IMR-90 (cell line): ENCODE measurements around the gene SCN4A. TPM values are rescaled to one million over a fixed set of nuclear protein-coding genes. Genes with fewer than 3 reads are reported as not detected.

ENCODE experiments used
- ATAC-seq: fragments of 200-7000 bp; cut with Tn5 transposase; 2 replicates; pipeline ENCODE4 v1.9.1; 2020; ENCODE audit warnings: low read depth, mild to moderate bottlenecking, moderate library complexity
- BruUV-seq: library from RNA; stranded (reverse); fragments of 400-500 nt; replicated peaks from 2 replicates; lab custom pipeline; 2021; lab: Mats Ljungman, UMichigan
- CTCF ChIA-PET: fragments of 300-600 bp; formaldehyde crosslinking; extraction: SDS; loops from one replicate; lab custom pipeline; 2021; ENCODE audit warnings: antibody characterized with exemption; lab: Yijun Ruan, JAX
- POLR2A ChIA-PET: fragments of 300-600 bp; sonication (Branson Sonifier 250); formaldehyde crosslinking; loops from one replicate; lab custom pipeline; 2022; ENCODE audit warnings: antibody characterized with exemption; ENCODE audit not compliant: unreplicated experiment; lab: Charles Lee
- DNase-seq: peaks from one replicate; pipeline ENCODE4 v3.0.0; 2013
- H2AFZ ChIP-seq: replicated peaks from 2 replicates; pipeline ENCODE3; 2013; ENCODE audit warnings: low read length, mild to moderate bottlenecking; ENCODE audit not compliant: poor library complexity
- H2AK5ac ChIP-seq: 2 replicates; pipeline ENCODE4 v1.6.1; 2013; ENCODE audit warnings: low read depth, low read length, inconsistent platforms
- H2AK9ac ChIP-seq: replicated peaks from 2 replicates; pipeline ENCODE3; 2013; ENCODE audit warnings: mild to moderate bottlenecking, low read depth, low read length, moderate library complexity; ENCODE audit not compliant: poor library complexity
- H2BK120ac ChIP-seq: 2 replicates; pipeline ENCODE4 v1.6.1; 2013; ENCODE audit warnings: low read depth, low read length, inconsistent platforms
- H2BK15ac ChIP-seq: 3 replicates; pipeline ENCODE4 v1.6.1; 2013; ENCODE audit warnings: low read depth, low read length, inconsistent platforms
- H2BK20ac ChIP-seq: 2 replicates; pipeline ENCODE4 v1.6.1; 2013; ENCODE audit warnings: low read depth, mild to moderate bottlenecking, inconsistent platforms, low read length, moderate library complexity
- H2BK5ac ChIP-seq: 2 replicates; pipeline ENCODE4 v1.6.1; 2013; ENCODE audit warnings: mild to moderate bottlenecking, low read depth, low read length, inconsistent platforms; ENCODE audit not compliant: poor library complexity, severe bottlenecking
- H3K14ac ChIP-seq: replicated peaks from 2 replicates; pipeline ENCODE4 v1.6.1; 2013; ENCODE audit warnings: low read depth, low read length, inconsistent platforms
- H3K18ac ChIP-seq: 2 replicates; pipeline ENCODE4 v1.6.1; 2013; ENCODE audit warnings: low read depth, low read length, control low read depth
- H3K23ac ChIP-seq: 2 replicates; pipeline ENCODE4 v1.6.1; 2013; ENCODE audit warnings: low read depth, low read length, inconsistent platforms
- H3K27ac ChIP-seq: 2 replicates; pipeline ENCODE4 v1.5.1; 2013; ENCODE audit warnings: mild to moderate bottlenecking, control low read depth, low read length; ENCODE audit not compliant: insufficient read depth
- H3K27me3 ChIP-seq: 2 replicates; pipeline ENCODE4 v1.6.1; 2013; ENCODE audit warnings: low read length; ENCODE audit not compliant: control insufficient read depth, insufficient read depth
- H3K36me3 ChIP-seq: 2 replicates; pipeline ENCODE4 v1.6.1; 2013; ENCODE audit warnings: low read length, mixed read lengths; ENCODE audit not compliant: control insufficient read depth, insufficient read depth
- H3K4ac ChIP-seq: 2 replicates; pipeline ENCODE4 v1.6.1; 2013; ENCODE audit warnings: low read depth, low read length, inconsistent platforms
- H3K4me1 ChIP-seq: 2 replicates; pipeline ENCODE4 v1.6.1; 2013; ENCODE audit warnings: low read length, mixed read lengths; ENCODE audit not compliant: control insufficient read depth, insufficient read depth
- H3K4me2 ChIP-seq: 2 replicates; pipeline ENCODE4 v1.6.1; 2013; ENCODE audit warnings: low read depth, mild to moderate bottlenecking, control low read depth, low read length, moderate library complexity
- H3K4me3 ChIP-seq: 2 replicates; pipeline ENCODE4 v1.5.1; 2013; ENCODE audit warnings: low read depth, mild to moderate bottlenecking, control low read depth, low read length, moderate library complexity; ENCODE audit not compliant: insufficient read depth
- H3K56ac ChIP-seq: 2 replicates; pipeline ENCODE4 v1.6.1; 2013; ENCODE audit warnings: low read length, inconsistent platforms; ENCODE audit not compliant: insufficient read depth; ENCODE audit errors: extremely low read depth
- H3K79me1 ChIP-seq, 2 experiments: 2 replicates each; pipeline ENCODE4 v1.6.1; 2013; ENCODE audit warnings: low read length in 2 of 2, inconsistent platforms in 1 of 2, low read depth in 1 of 2
- H3K9ac ChIP-seq: 2 replicates; pipeline ENCODE4 v1.6.1; 2013; ENCODE audit warnings: low read depth, low read length, control low read depth
- H3K9me1 ChIP-seq: 2 replicates; pipeline ENCODE4 v1.6.1; 2013; ENCODE audit warnings: low read length, inconsistent platforms; ENCODE audit not compliant: insufficient read depth
- H3K9me3 ChIP-seq: 2 replicates; pipeline ENCODE4 v1.6.1; 2013; ENCODE audit warnings: low read length; ENCODE audit not compliant: control insufficient read depth, insufficient read depth
- H4K20me1 ChIP-seq: 2 replicates; pipeline ENCODE4 v1.6.1; 2013; ENCODE audit warnings: low read length, inconsistent platforms; ENCODE audit not compliant: insufficient read depth
- H4K5ac ChIP-seq: 2 replicates; pipeline ENCODE4 v1.6.1; 2013; ENCODE audit warnings: mild to moderate bottlenecking, low read depth, low read length, control low read depth
- H4K8ac ChIP-seq, 2 experiments: 2 replicates each; pipeline ENCODE4 v1.6.1; 2013; ENCODE audit warnings: low read depth in 2 of 2, low read length in 2 of 2, control low read depth in 1 of 2, inconsistent platforms in 1 of 2
- H4K91ac ChIP-seq: 2 replicates; pipeline ENCODE4 v1.6.1; 2013; ENCODE audit warnings: low read depth, low read length, inconsistent platforms; ENCODE audit not compliant: insufficient read depth
- BHLHE40 ChIP-seq: fragments of 150-350 bp; IDR thresholded peaks from 2 replicates; pipeline ENCODE4 v1.6.1; 2016; ENCODE audit warnings: mild to moderate bottlenecking, low read depth, low read length
- CEBPB ChIP-seq: IDR thresholded peaks from 2 replicates; pipeline ENCODE4 v1.6.1; 2012; ENCODE audit warnings: low read depth, low read length, improper control_type of control experiment
- CHD1 ChIP-seq: IDR thresholded peaks from 2 replicates; pipeline ENCODE4 v1.6.1; 2012; ENCODE audit warnings: low read depth, low read length, improper control_type of control experiment
- FOS ChIP-seq: fragments of 150-350 bp; IDR thresholded peaks from 2 replicates; pipeline ENCODE4 v1.6.1; 2016; ENCODE audit warnings: low read depth, low read length
- MAFK ChIP-seq: IDR thresholded peaks from 2 replicates; pipeline ENCODE4 v1.6.1; 2012; ENCODE audit warnings: low read depth, low read length, improper control_type of control experiment
- MAZ ChIP-seq: IDR thresholded peaks from 2 replicates; pipeline ENCODE4 v1.6.1; 2012; ENCODE audit warnings: low read depth, mild to moderate bottlenecking, low read length, improper control_type of control experiment, moderate library complexity, borderline replicate concordance
- MXI1 ChIP-seq: IDR thresholded peaks from 2 replicates; pipeline ENCODE4 v1.6.1; 2012; ENCODE audit warnings: low read depth, mild to moderate bottlenecking, low read length, moderate library complexity, borderline replicate concordance
- NFE2L2 ChIP-seq: fragments of 150-350 bp; IDR thresholded peaks from 2 replicates; pipeline ENCODE4 v1.6.1; 2016; ENCODE audit warnings: low read depth, mild to moderate bottlenecking, low read length
- RAD21 ChIP-seq: IDR thresholded peaks from 2 replicates; pipeline ENCODE4 v1.6.1; 2012; ENCODE audit warnings: low read length, improper control_type of control experiment
- RCOR1 ChIP-seq: IDR thresholded peaks from 2 replicates; pipeline ENCODE4 v1.6.1; 2012; ENCODE audit warnings: mild to moderate bottlenecking, low read length, improper control_type of control experiment; ENCODE audit not compliant: insufficient replicate concordance
- RFX5 ChIP-seq: IDR thresholded peaks from 2 replicates; pipeline ENCODE4 v1.8.0; 2012; ENCODE audit warnings: low read depth, mild to moderate bottlenecking, low read length, moderate library complexity
- SMC3 ChIP-seq: fragments of 150-350 bp; IDR thresholded peaks from 2 replicates; pipeline ENCODE4 v1.6.1; 2016; ENCODE audit warnings: low read depth, mild to moderate bottlenecking, antibody characterized with exemption, low read length, moderate library complexity
- WGBS, 2 experiments: methylation state at CpG; one replicate each; pipeline versions ENCODE4 v1.1.5 to v1.1.7; 2013; ENCODE audit warnings: missing lambda C conversion rate in 2 of 2; ENCODE audit not compliant: insufficient read length in 1 of 2; ENCODE audit errors: extremely low coverage in 2 of 2; 5-methylcytosine and 5-hydroxymethylcytosine counted together
- dilution Hi-C: fragments of 300-500 bp; cut with HindIII; formaldehyde crosslinking; loops from one replicate; pipeline ENCODE4 v1.14.3; 2018; ENCODE audit warnings: low sequenced_read_pairs; ENCODE audit not compliant: unreplicated experiment
- in situ Hi-C: fragments of 300-500 bp; cut with MboI; formaldehyde crosslinking; loops from 3 replicates; pipeline ENCODE4 v1.14.3; 2019; ENCODE audit warnings: low sequenced_read_pairs, inconsistent platforms, mixed read lengths
- intact Hi-C: fragments of 100-400 bp; cut with micrococcal nuclease; formaldehyde crosslinking; loops from 2 replicates; pipeline ENCODE4 v1.10.0; 2022
- polyA plus RNA-seq, 3 experiments: library from polyadenylated mRNA; depleted of rRNA; stranded (reverse); fragments of >200 nt; gene quantifications; 2 replicates each; pipeline ENCODE4 v1.2.3, GENCODE V29; 2012; ENCODE audit warnings: low replicate concordance in 1 of 3
- total RNA-seq: library from RNA; depleted of rRNA; stranded (reverse); fragments of >200 nt; gene quantifications from 2 replicates; pipeline ENCODE4 v1.2.3, GENCODE V29; 2012
- TF ChIP-seq, protein P1 (sequence below): conservative IDR thresholded peaks from 2 replicates; pipeline ENCODE4 v1.5.1; 2012; ENCODE audit warnings: mild to moderate bottlenecking, low read depth, low read length, improper control_type of control experiment
- TF ChIP-seq, protein P2 (sequence below): fragments of 150-350 bp; IDR thresholded peaks from 2 replicates; pipeline ENCODE4 v1.6.1; 2016; ENCODE audit warnings: low read depth, mild to moderate bottlenecking, low read length, moderate library complexity, borderline replicate concordance

SCN4A gene
- total and polyA plus RNA-seq, 2 of the 4 experiments (the other 2 are of a cell fraction) = not detected

DNA sequence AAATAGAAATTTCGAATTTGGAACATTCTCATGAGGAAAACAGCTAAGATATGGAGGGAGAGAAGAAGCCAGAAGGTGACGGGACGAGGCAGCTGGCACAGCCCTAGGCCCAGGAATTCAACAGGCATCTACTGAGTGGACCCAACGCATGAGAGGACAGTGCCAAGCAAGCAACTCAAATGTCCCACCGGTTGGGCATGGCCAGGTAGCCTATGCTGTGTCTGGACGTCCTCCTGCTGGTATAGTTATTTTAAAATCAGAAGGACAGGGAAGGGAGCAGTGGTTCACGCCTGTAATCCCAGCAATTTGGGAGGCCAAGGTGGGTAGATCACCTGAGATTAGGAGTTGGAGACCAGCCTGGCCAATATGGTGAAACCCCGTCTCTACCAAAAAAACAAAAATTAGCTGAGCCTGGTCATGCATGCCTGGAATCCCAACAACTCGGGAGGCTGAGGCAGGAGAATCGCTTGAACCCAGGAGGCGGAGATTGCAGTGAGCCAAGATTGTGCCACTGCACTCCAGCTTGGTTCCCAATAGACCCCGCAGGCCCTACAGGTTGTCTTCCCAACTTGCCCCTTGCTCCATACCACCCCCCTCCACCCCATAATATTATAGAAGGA is 56.0 kb downstream of the SCN4A start:
- in situ Hi-C loops (loop anchor here (5.0 to 10.0 kb wide), 3 partner anchors 108 to 368 kb away; partner anchors contain the start of genes ERN1 and ICAM2), intact Hi-C loops (loop anchor here (10.0 kb wide), 1 partner anchor 368 kb away; no protein-coding TSS in a partner anchor), dilution Hi-C loops (no loop called here)
- no peak overlapping the region for H4K8ac ChIP-seq
- no peak overlapping the region for H3K27ac ChIP-seq
- H2BK5ac ChIP-seq = no peak overlapping the region
- H3K56ac ChIP-seq = no peak overlapping the region
- no peaks in the 10 kb centered on the region for H3K79me1 ChIP-seq
- H3K14ac ChIP-seq = no peak overlapping the region
- no peak overlapping the region for H2AK9ac ChIP-seq
- no peaks in the 10 kb centered on the region for H3K4me1 ChIP-seq
- H2BK120ac ChIP-seq = no peak overlapping the region
- H4K20me1 ChIP-seq = no peaks in the 10 kb centered on the region
- no peak overlapping the region for H2BK20ac ChIP-seq
- H3K18ac ChIP-seq = no peak overlapping the region
- no peak for DNase-seq
- H3K9me1 ChIP-seq = no peaks in the 10 kb centered on the region
- no peak overlapping the region for H2AFZ ChIP-seq
- 64% methylated on average over 4 of the region's 12 CpGs; no CpG with 5 or more reads in 1 of the 2 experiments for WGBS, 2 experiments
- no peak overlapping the region for H3K23ac ChIP-seq
- H2BK15ac ChIP-seq = no peak overlapping the region
- H3K9me3 ChIP-seq = no peaks in the 10 kb centered on the region
- peaks cover 38% of the 10 kb centered on the region for H3K27me3 ChIP-seq
- BruUV-seq = no TSS peak
- no peak overlapping the region for H2AK5ac ChIP-seq
- H4K5ac ChIP-seq = no peak overlapping the region
- H4K91ac ChIP-seq = no peak overlapping the region
- no peak for ATAC-seq
- no peak overlapping the region for H3K9ac ChIP-seq
- H3K4me2 ChIP-seq = no peak overlapping the region
- no peak overlapping the region for H3K4ac ChIP-seq
- ChIA-PET CTCF (no interaction called here), POLR2A (no interaction called here)
- no peak for TF ChIP-seq SMC3
- TF ChIP-seq, protein P1, sequence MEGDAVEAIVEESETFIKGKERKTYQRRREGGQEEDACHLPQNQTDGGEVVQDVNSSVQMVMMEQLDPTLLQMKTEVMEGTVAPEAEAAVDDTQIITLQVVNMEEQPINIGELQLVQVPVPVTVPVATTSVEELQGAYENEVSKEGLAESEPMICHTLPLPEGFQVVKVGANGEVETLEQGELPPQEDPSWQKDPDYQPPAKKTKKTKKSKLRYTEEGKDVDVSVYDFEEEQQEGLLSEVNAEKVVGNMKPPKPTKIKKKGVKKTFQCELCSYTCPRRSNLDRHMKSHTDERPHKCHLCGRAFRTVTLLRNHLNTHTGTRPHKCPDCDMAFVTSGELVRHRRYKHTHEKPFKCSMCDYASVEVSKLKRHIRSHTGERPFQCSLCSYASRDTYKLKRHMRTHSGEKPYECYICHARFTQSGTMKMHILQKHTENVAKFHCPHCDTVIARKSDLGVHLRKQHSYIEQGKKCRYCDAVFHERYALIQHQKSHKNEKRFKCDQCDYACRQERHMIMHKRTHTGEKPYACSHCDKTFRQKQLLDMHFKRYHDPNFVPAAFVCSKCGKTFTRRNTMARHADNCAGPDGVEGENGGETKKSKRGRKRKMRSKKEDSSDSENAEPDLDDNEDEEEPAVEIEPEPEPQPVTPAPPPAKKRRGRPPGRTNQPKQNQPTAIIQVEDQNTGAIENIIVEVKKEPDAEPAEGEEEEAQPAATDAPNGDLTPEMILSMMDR = no peak
- no peak for TF ChIP-seq BHLHE40
- TF ChIP-seq CHD1 = no peak
- no peak for TF ChIP-seq MAZ
- TF ChIP-seq FOS = no peak
- no peak for TF ChIP-seq RFX5
- TF ChIP-seq RCOR1 = no peak
- no peak for TF ChIP-seq CEBPB
- no peak for TF ChIP-seq NFE2L2
- no peak for TF ChIP-seq MAFK
- no peak for TF ChIP-seq MXI1
- TF ChIP-seq, protein P2, sequence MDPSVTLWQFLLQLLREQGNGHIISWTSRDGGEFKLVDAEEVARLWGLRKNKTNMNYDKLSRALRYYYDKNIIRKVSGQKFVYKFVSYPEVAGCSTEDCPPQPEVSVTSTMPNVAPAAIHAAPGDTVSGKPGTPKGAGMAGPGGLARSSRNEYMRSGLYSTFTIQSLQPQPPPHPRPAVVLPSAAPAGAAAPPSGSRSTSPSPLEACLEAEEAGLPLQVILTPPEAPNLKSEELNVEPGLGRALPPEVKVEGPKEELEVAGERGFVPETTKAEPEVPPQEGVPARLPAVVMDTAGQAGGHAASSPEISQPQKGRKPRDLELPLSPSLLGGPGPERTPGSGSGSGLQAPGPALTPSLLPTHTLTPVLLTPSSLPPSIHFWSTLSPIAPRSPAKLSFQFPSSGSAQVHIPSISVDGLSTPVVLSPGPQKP = no peak
- TF ChIP-seq RAD21 = no peak
- no peak overlapping the region for H3K4me3 ChIP-seq
- H3K36me3 ChIP-seq = no peaks in the 10 kb centered on the region
